Measurements from ENCODE around the gene MANF. TPM values are rescaled to one million over a fixed set of nuclear protein-coding genes. Genes with fewer than 3 reads are reported as not detected.

The MANF gene
- total RNA-seq, 4 donors from 2014 or later, result 35.9 to 97.7 (median 72.6) TPM

DNA sequence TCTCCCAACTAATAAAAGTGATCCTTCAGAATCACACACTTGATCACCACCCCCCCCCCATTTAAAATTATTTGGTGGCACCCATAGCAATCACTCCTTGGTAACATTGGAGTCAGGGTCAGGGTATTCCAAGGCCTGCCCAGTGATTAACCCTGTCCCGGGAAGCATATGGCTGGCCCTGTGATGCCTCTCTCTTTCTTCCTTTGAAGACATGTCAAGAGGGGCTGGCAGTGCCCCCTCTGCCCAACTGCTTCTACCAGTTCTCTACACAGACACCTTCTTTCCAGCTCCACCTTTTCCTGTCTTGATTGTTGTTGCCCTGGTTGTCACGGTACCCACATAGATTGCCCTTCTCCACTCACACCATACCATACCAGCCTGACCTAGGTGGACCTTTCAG is 30.9 kb upstream of the MANF start:
- TF ChIP-seq, protein P1, sequence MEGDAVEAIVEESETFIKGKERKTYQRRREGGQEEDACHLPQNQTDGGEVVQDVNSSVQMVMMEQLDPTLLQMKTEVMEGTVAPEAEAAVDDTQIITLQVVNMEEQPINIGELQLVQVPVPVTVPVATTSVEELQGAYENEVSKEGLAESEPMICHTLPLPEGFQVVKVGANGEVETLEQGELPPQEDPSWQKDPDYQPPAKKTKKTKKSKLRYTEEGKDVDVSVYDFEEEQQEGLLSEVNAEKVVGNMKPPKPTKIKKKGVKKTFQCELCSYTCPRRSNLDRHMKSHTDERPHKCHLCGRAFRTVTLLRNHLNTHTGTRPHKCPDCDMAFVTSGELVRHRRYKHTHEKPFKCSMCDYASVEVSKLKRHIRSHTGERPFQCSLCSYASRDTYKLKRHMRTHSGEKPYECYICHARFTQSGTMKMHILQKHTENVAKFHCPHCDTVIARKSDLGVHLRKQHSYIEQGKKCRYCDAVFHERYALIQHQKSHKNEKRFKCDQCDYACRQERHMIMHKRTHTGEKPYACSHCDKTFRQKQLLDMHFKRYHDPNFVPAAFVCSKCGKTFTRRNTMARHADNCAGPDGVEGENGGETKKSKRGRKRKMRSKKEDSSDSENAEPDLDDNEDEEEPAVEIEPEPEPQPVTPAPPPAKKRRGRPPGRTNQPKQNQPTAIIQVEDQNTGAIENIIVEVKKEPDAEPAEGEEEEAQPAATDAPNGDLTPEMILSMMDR (IDR thresholded peaks at IDR 0.05), result no peak
- TF ChIP-seq POLR2A (IDR thresholded peaks at IDR 0.05), result no peak
- Histone ChIP-seq H3K9me3 (no peaks in the 10 kb centered on the region), H3K27me3 (no peaks in the 10 kb centered on the region), H3K27ac (no peak overlapping the region), H3K4me1 (peaks cover 0 to 27% (median 5%) of the 10 kb centered on the region in 3 donors), H3K36me3 (no peaks in the 10 kb centered on the region), H3K4me3 (no peak overlapping the region)
- 83 to 94% methylated on average over 2 of the region's 2 CpGs for WGBS, 2 donors
- DNase-seq, result no peak
- intact Hi-C loops (cut with DNase I), result no loop called here

DNA sequence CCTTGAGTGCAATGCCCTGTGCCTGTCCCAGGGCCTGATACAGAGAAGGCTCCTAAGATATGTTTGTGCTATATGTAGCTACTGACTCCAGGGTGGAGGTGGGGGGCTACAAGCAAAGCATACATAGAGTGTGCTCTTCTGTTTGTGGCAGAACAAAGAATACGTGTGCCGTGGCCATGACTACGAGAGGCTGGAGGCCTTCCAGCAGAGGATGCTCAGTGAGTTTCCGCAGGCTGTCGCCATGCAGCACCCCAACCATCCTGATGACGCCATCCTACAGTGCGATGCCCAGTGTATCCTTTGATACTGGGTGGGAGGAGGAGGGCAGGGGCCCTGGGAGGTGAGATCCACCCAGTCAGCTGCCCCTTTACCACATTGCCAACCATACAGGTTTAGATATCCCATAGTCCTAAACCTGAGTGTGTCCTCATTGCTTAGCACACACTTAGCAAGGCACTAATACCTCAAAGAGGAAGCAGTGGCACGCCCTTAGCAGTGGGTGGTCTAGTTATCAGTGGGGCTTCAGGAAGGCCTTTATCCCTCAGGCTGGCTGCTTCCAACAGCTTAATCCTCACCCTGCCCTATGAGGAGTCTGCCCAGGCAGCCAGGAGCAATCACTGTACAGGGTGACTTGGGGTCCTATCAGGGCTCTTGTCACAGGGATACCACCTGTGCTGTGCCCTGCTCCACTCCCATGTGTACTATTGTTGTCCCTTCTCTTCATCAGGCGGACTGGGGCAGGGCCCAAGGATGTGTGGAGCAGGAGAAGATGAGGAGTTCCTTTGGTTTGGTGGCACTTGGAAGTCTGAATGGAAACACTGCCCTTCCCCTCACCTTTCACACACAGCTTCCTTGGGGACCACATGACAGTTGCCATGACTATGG is 30.1 kb upstream of the MANF start:
- DNase-seq, result no peak
- H3K4me3 ChIP-seq, result no peak overlapping the region
- no peaks in the 10 kb centered on the region for H3K36me3 ChIP-seq
- no peaks in the 10 kb centered on the region for H3K27me3 ChIP-seq
- TF ChIP-seq, protein P1 (IDR thresholded peaks at IDR 0.05), result no peak
- TF ChIP-seq POLR2A (IDR thresholded peaks at IDR 0.05), result no peak
- no peaks in the 10 kb centered on the region for H3K9me3 ChIP-seq
- intact Hi-C loops (cut with DNase I), result no loop called here
- 91 to 93% methylated on average over 6 to 7 of the region's 9 CpGs for WGBS, 2 donors
- H3K4me1 ChIP-seq, result peaks cover 0 to 27% (median 5%) of the 10 kb centered on the region in 3 donors
- H3K27ac ChIP-seq, result peak overlapping the region; percentile 6 to 79 (median 66)

DNA sequence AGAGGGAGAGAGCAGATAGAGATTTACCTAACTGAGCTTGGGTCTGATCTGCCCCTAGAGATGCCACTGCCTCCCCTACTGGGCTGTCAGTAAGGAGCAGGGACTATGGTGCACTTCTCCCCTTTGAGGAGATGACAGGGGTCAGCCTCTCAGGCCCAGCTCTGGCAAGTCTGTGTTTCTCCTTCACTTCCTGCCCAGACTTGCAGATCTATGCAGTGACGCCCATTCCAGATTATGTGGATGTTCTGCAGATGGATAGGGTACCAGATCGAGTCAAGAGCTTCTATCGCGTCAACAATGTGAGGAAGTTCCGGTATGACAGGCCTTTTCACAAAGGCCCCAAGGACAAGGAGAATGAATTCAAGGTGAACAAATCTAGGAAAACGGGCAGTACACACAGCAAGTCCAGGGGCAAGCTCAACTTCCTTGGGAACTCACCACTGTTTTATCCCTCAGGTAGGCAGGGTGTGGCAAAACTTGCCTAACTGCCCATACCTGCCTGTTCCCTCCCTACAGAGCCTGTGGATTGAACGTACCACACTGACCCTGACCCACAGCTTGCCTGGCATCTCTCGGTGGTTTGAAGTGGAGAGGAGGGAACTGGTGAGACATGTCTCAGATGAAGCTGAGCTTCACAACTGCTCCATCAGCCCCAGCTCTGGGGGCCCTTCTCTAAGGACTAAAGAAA is 29.1 kb upstream of the MANF start:
- peak overlapping the region; percentile 6 to 79 (median 66) for H3K27ac ChIP-seq
- no peaks in the 10 kb centered on the region for H3K27me3 ChIP-seq

DNA sequence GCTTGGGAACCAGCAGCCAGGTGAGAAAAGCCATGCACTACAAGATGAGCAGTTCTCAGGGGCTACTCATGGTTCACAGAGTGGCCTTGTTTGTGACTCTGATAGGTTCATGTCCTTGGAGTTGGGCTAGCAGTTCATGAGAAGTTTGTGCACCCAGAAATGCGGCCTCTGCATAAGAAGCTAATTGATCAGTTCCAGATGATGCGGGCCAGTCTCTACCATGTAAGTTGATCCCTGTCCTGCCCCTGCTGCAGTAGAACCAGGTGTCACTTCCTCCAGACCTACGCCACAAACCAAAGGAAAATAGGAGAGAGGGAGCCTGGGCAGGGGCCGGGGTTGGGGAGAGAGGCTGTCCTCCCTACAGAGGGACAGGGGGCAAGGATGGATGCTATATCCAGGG is 27.2 kb upstream of the MANF start:
- no peak overlapping the region for H3K4me3 ChIP-seq
- peaks cover 0 to 27% (median 5%) of the 10 kb centered on the region in 3 donors for H3K4me1 ChIP-seq
- no peak for TF ChIP-seq POLR2A (IDR thresholded peaks at IDR 0.05)
- TF ChIP-seq, protein P1 (IDR thresholded peaks at IDR 0.05), result no peak
- H3K9me3 ChIP-seq, result no peaks in the 10 kb centered on the region
- H3K27ac ChIP-seq, result no peak overlapping the region
- H3K36me3 ChIP-seq, result no peaks in the 10 kb centered on the region
- DNase-seq, result no peak
- WGBS, 2 donors, result 68 to 93% methylated on average over 4 of the region's 4 CpGs
- no peaks in the 10 kb centered on the region for H3K27me3 ChIP-seq
- intact Hi-C loops (cut with DNase I), result no loop called here

More for the DNA sequence above, 29.1 kb upstream of the MANF start:
- Histone ChIP-seq H3K9me3 (no peaks in the 10 kb centered on the region), H3K4me3 (no peak overlapping the region), H3K4me1 (peaks cover 0 to 27% (median 5%) of the 10 kb centered on the region in 3 donors), H3K36me3 (no peaks in the 10 kb centered on the region)
- intact Hi-C loops (cut with DNase I), result no loop called here
- no peak for TF ChIP-seq POLR2A (IDR thresholded peaks at IDR 0.05)
- TF ChIP-seq, protein P1 (IDR thresholded peaks at IDR 0.05), result no peak
- 27 to 47% methylated on average over 6 to 8 of the region's 8 CpGs for WGBS, 2 donors
- DNase-seq, result no peak

DNA sequence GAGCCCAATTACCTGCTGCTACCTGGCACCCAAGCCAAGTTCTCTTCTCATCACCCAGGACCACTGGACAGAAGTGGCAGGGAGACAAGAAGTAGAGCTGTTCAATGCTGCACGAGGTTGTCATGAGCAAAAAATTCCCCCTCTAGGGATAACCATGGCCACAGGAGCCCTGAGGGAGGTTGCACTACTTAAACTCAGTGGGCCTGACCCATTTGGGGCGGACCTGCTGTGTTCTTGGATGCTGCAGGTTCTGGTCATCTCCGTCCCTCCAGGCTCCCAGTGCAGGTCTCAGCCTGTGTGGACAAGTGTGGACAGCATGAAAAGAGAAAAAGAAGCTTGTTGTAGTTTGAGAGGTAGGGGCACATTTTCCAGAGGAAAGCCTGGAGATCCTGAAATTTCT is 26.1 kb upstream of the MANF start:
- no peaks in the 10 kb centered on the region for H3K36me3 ChIP-seq
- 42 to 60% methylated on average over 2 to 3 of the region's 3 CpGs for WGBS, 2 donors
- no peaks in the 10 kb centered on the region for H3K9me3 ChIP-seq
- intact Hi-C loops (cut with DNase I), result no loop called here
- H3K4me3 ChIP-seq, result no peak overlapping the region
- H3K4me1 ChIP-seq, result peaks cover 0 to 27% (median 5%) of the 10 kb centered on the region in 3 donors
- no peak overlapping the region for H3K27ac ChIP-seq
- no peaks in the 10 kb centered on the region for H3K27me3 ChIP-seq
- TF ChIP-seq, protein P1 (IDR thresholded peaks at IDR 0.05), result no peak
- no peak for TF ChIP-seq POLR2A (IDR thresholded peaks at IDR 0.05)
- no peak for DNase-seq
